ENCODE data around the gene MRPL58.

GRCh38 chr17:74970395-74970794 is 42.1 kb upstream of the MRPL58 start:
- TF ChIP-seq CTCF (IDR thresholded peaks at IDR 0.05 in 8 of 11, conservative IDR thresholded peaks at IDR 0.05 in 3 of 11), result no peak
- no peak for TF ChIP-seq POLR2A (IDR thresholded peaks at IDR 0.05)
